Keratinocyte (primary cell): ENCODE measurements around the gene ASTN2.

Experiments
- CTCF ChIP-seq, 3 experiments: IDR thresholded peaks in 1 of 3; conservative IDR thresholded peaks in 1 of 3; optimal IDR thresholded peaks in 1 of 3; 2 replicates in 2 of 3; 3 replicates in 1 of 3; pipeline versions ENCODE3 to v1.5.1; 2011; ENCODE audit warnings: low read length in 3 of 3, mild to moderate bottlenecking in 3 of 3, moderate library complexity in 2 of 3, control low read depth in 1 of 3, inconsistent platforms in 1 of 3; ENCODE audit not compliant: insufficient read depth in 2 of 3; ENCODE audit errors: extremely low read depth in 1 of 3
- EZH2 ChIP-seq: IDR thresholded peaks from one replicate; pipeline ENCODE4 v1.6.1; 2012; ENCODE audit warnings: inconsistent platforms, mild to moderate bottlenecking, low read length, moderate library complexity

GRCh38 chr9:116712781-116713180 lies 702.1 kb downstream of the ASTN2 start:
- TF ChIP-seq CTCF (optimal IDR thresholded peaks at IDR 0.05 in 1 of 3, IDR thresholded peaks at IDR 0.05 in 1 of 3, conservative IDR thresholded peaks at IDR 0.05 in 1 of 3; ENCODE audit: extremely low read depth in 1 of 3, insufficient read depth in 2 of 3, low read length in 3 of 3) (no peak), EZH2 (no peak)
